ENCODE data around the gene MAP2K6.

GRCh38 chr17:69410671-69411070 lies 3.8 kb upstream of the MAP2K6 start:
- TF ChIP-seq CTCF (optimal IDR thresholded peaks at IDR 0.05 in 1 of 3, IDR thresholded peaks at IDR 0.05 in 1 of 3, conservative IDR thresholded peaks at IDR 0.05 in 1 of 3; ENCODE audit: extremely low read depth in 1 of 3, insufficient read depth in 2 of 3, low read length in 3 of 3): no peak
- TF ChIP-seq EZH2 (IDR thresholded peaks at IDR 0.05; ENCODE audit: low read length): no peak

Measured in keratinocyte (primary cell).